Measurements from ENCODE around the gene RMI1.
"Not testable (repeated sequence)": the region's sequence is repeated elsewhere in the genome, so short reads cannot be mapped to it uniquely, and the experiment has no call there.

Gene RMI1

DNA sequence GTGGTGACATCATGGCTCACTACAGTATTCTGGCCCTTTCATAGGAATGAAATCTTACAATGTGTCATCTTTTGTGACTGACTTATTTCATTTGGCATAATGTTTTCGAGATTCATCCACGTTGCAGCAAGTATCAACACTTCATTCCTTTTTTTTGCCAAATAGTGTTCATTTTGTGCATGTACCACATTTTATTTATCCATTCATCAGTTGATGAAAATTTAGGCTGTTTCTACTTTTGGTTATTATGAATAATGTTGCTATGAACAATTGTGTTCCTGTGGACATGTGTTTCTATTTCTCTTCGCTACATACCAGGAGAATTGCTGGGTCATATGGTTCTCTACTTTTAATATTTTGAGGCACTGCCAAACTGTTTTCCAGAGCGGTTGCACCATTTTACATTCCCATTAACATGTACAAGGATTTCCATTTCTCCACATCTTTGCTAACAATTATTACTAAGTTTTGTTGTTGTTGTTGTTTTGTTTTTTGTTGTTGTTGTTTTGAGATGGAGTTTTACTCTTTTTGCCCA is 43.5 kb downstream of the RMI1 start:
- no peak for DNase-seq

DNA sequence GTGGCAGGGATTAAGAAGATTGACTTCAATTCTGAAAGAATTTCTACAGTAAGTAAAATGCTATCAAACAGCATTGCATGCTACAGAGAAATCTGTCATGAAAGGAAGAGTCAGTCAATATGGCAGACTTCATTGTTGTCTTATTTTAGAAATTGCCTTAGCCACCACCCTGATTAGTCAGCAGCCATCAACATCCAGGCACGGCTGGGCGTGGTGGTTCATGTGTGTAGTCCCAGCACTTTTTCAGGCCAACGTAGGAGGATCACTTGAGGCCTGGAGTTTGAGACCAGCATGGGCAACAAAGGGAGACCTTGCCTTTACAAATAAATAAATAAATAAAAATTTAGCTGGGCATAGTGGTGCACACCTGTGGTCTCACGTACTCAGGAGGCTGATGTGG is 46.6 kb downstream of the RMI1 start:
- DNase-seq, result no peak

DNA sequence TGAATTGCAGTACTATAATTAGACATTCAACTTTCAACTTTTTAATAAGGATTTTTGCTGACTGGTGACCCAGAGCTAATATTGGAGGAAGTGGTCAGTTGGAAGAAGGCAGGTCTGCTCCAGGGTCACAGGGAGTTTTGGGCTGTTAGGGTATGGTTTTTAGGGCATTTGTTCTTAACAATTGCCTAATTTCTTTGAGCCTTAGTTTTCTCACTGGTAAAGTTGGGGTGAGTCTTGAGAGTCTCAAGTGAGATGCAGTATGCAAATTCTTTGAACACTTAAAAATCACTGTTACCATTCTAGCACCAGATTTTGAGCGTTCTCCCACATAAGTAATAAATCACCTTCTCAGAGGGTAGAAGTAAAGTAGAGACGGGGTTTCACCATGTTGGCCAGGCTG is 50.9 kb downstream of the RMI1 start:
- no peak for DNase-seq

DNA sequence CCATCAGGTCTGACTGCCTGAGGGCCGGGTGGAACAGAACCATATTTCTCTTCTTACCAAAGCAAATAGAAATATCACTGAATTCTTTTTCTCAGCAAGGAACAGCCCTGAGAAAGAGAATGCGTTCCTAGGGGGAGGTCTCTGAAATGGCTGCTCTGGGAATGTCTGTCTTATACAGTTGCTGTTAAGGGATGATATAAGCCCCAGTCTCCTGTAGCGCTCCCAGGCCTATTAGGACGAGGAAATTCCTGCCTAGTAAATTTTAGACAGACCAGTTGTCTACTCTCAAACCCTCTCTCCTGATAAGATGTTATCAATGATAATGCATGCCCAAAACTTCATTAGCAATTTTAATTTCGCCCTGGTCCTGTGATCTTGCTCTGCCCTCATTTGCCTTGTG is 61.3 kb downstream of the RMI1 start:
- not testable (repeated sequence) for DNase-seq

DNA sequence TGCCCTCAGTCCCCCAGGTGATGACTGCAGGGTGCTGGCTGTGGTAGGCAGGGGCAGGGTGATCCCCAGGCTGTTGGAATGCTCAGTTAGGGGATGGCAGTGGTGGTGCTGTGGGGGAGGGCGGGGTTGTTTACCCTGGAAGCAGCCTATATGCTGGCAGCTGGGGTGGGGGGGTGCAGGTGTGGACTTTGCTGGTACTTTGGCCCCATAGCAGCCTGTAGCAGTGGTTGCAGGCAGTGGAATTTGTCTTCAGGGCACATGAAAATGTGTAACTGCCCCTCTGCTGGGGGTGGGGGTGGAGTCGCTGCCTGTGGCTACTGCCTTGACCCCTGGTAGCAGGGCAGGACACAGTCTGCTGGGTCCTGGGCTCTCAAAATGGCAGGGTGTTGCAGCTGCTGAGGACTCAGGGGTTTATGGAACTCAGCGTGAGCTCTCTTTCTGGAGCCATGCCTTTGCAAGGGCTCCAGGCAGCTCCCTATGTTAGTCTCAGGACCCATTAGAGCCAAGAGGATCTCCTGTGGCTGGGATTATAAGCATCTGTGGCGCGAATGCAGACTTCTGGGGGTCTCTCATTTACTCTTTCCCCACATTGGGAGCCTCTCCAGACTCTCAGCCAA is 65.0 kb downstream of the RMI1 start:
- DNase-seq, result no peak
